HepG2 (cell line): ENCODE data around the gene DGAT2. TPM values are rescaled to one million over a fixed set of nuclear protein-coding genes. Genes with fewer than 3 reads are reported as not detected.

Experiments
- ATAC-seq: fragments of 200-7000 bp; cut with Tn5 transposase; 3 replicates; pipeline ENCODE4 v1.9.1; 2020; ENCODE audit warnings: mild to moderate bottlenecking, moderate library complexity
- BruUV-seq: library from RNA; stranded (reverse); fragments of 400-500 nt; replicated peaks from 2 replicates; lab custom pipeline; 2021; lab: Mats Ljungman, UMichigan
- CTCF ChIA-PET: fragments of 300-600 bp; formaldehyde crosslinking; extraction: SDS; loops from one replicate; lab custom pipeline; 2021; ENCODE audit warnings: low total read pairs, inconsistent platforms, low intra/inter-chr PET ratio; lab: Yijun Ruan, JAX
- POLR2A ChIA-PET: fragments of 350-600 bp; sonication (Branson Sonifier 250); formaldehyde crosslinking; loops from one replicate; lab custom pipeline; 2020; ENCODE audit warnings: antibody characterized with exemption, inconsistent platforms; lab: Yijun Ruan, JAX
- DNase-seq: peaks from one replicate; pipeline ENCODE4 v3.0.0-alpha.2; 2015; ENCODE audit warnings: low spot score
- FAIRE-seq: peaks from 3 replicates; lab custom pipeline; 2011; peaks lifted over from hg19 to GRCh38; lab: Jason Lieb, UNC
- H2AFZ ChIP-seq: one replicate; pipeline ENCODE4 v1.6.1; 2011; ENCODE audit warnings: low read length, inconsistent platforms
- H3K27ac ChIP-seq: fragments of 300-600 bp; 3 replicates; pipeline ENCODE4 v1.8.0; 2011; ENCODE audit warnings: mixed run types, mild to moderate bottlenecking, mixed read lengths, low read length, inconsistent platforms; ENCODE audit not compliant: insufficient read depth; ENCODE audit errors: extremely low read length
- H3K27me3 ChIP-seq, 2 experiments: fragments of 200-600 bp in 1 of 2; 2 replicates in 1 of 2; 3 replicates in 1 of 2; pipeline versions ENCODE4 v1.6.0 to v1.8.0; 2011; ENCODE audit warnings: low read length in 2 of 2, mild to moderate bottlenecking in 2 of 2, moderate library complexity in 2 of 2, inconsistent platforms in 1 of 2; ENCODE audit not compliant: insufficient read depth in 2 of 2, control insufficient read depth in 1 of 2
- H3K36me3 ChIP-seq, 2 experiments: fragments of 200-600 bp in 1 of 2; replicated peaks in 1 of 2; 2 replicates in 1 of 2; 3 replicates in 1 of 2; pipeline versions ENCODE4 v1.5.1 to v1.8.0; 2011; ENCODE audit warnings: low read length in 2 of 2, inconsistent platforms in 1 of 2; ENCODE audit not compliant: insufficient read depth in 2 of 2, control insufficient read depth in 1 of 2
- H3K4me1 ChIP-seq: 2 replicates; pipeline ENCODE4 v1.5.1; 2012; ENCODE audit warnings: low read length, inconsistent platforms; ENCODE audit not compliant: insufficient read depth
- H3K4me2 ChIP-seq: 2 replicates; pipeline ENCODE4 v1.6.0; 2011; ENCODE audit warnings: low read depth, low read length, inconsistent platforms
- H3K4me3 ChIP-seq, 3 experiments: fragments of 200-600 bp in 1 of 3; sonication (generic), shearing (Covaris generic) in 1 of 3; replicated peaks in 1 of 3; 2 replicates each; pipeline ENCODE4 v1.5.1; 2011 to 2016; ENCODE audit warnings: low read length in 3 of 3, inconsistent platforms in 2 of 3, low read depth in 2 of 3, mild to moderate bottlenecking in 2 of 3, control low read depth in 1 of 3, mixed read lengths in 1 of 3; ENCODE audit not compliant: insufficient read depth in 1 of 3
- H3K79me2 ChIP-seq: one replicate; pipeline ENCODE4 v1.6.1; 2011; ENCODE audit warnings: low read length, inconsistent platforms; ENCODE audit not compliant: insufficient read depth
- H3K9ac ChIP-seq: 2 replicates; pipeline ENCODE4 v1.6.0; 2011; ENCODE audit warnings: mild to moderate bottlenecking, low read depth, low read length, inconsistent platforms; ENCODE audit not compliant: insufficient read depth
- H3K9me3 ChIP-seq: 2 replicates; pipeline ENCODE4 v1.5.1; 2012; ENCODE audit warnings: mild to moderate bottlenecking, low read length
- H4K20me1 ChIP-seq: 2 replicates; pipeline ENCODE4 v1.6.0; 2011; ENCODE audit warnings: inconsistent platforms, mild to moderate bottlenecking, low read length, moderate library complexity; ENCODE audit not compliant: insufficient read depth
- DMAP1 ChIP-seq: IDR thresholded peaks from 2 replicates; pipeline ENCODE4 v1.6.1; 2016
- HNF4G ChIP-seq, 2 experiments: sonication (generic) in 1 of 2; formaldehyde crosslinking in 1 of 2; IDR thresholded peaks; 2 replicates each; pipeline versions ENCODE4 v1.4.0 to v1.6.1; 2011 to 2020; ENCODE audit warnings: borderline replicate concordance in 2 of 2, low read depth in 2 of 2, mild to moderate bottlenecking in 2 of 2, low read length in 1 of 2, missing genetic modification reagents in 1 of 2, moderate library complexity in 1 of 2
- IRF1 ChIP-seq: sonication (generic); formaldehyde crosslinking; IDR thresholded peaks from 2 replicates; pipeline ENCODE4 v1.4.0; 2020; ENCODE audit warnings: low read depth, mild to moderate bottlenecking, missing genetic modification reagents
- NONO ChIP-seq, 2 experiments: fragments of 450-650 bp in 1 of 2; sonication (generic) in 1 of 2; formaldehyde crosslinking in 1 of 2; IDR thresholded peaks in 1 of 2; conservative IDR thresholded peaks in 1 of 2; 2 replicates each; pipeline versions ENCODE4 v1.6.1 to v1.8.0; 2017 to 2022; ENCODE audit warnings: mild to moderate bottlenecking in 1 of 2, missing genetic modification reagents in 1 of 2, moderate library complexity in 1 of 2
- NR2F2 ChIP-seq: IDR thresholded peaks from 2 replicates; pipeline ENCODE4 v1.6.1; 2012; ENCODE audit warnings: low read depth, inconsistent platforms, borderline replicate concordance
- SRY ChIP-seq: sonication (generic); formaldehyde crosslinking; IDR thresholded peaks from 2 replicates; pipeline ENCODE4 v1.8.0; 2022; ENCODE audit warnings: mild to moderate bottlenecking, missing genetic modification reagents
- TSC22D2 ChIP-seq: sonication (generic); formaldehyde crosslinking; IDR thresholded peaks from 2 replicates; pipeline ENCODE4 v1.5.1; 2020; ENCODE audit warnings: missing genetic modification reagents, mild to moderate bottlenecking, borderline replicate concordance
- UBTF ChIP-seq: sonication (generic); formaldehyde crosslinking; IDR thresholded peaks from 2 replicates; pipeline ENCODE4 v1.4.0; 2020; ENCODE audit warnings: mild to moderate bottlenecking, missing genetic modification reagents
- ZKSCAN1 ChIP-seq: fragments of 150-350 bp; IDR thresholded peaks from 2 replicates; pipeline ENCODE4 v1.6.1; 2014; ENCODE audit warnings: low read length
- ZNF891 ChIP-seq: sonication (generic); formaldehyde crosslinking; IDR thresholded peaks from 2 replicates; pipeline ENCODE4 v1.5.0; 2020; ENCODE audit warnings: mild to moderate bottlenecking, missing genetic modification reagents
- WGBS: methylation state at CpG from one replicate; pipeline ENCODE4 v1.1.6; 2017; ENCODE audit warnings: low lambda C conversion rate; 5-methylcytosine and 5-hydroxymethylcytosine counted together
- in situ Hi-C: cut with HindIII; loops from 2 replicates; pipeline ENCODE4 v1.10.0; 2017; ENCODE audit warnings: low pct_unique_long_range_greater_than_20kb; ENCODE audit not compliant: extremely low pct_ligation_motif_present
- intact Hi-C: fragments of 100-400 bp; cut with micrococcal nuclease; formaldehyde crosslinking; loops from one replicate; pipeline ENCODE4 v1.10.0; 2022; ENCODE audit not compliant: unreplicated experiment
- polyA plus RNA-seq, 8 experiments: library from polyadenylated mRNA; depleted of rRNA in 3 of 8; stranded (reverse) in 7 of 8; unstranded in 1 of 8; fragments of >200 nt; fragmentation: Illumina TruSeq in 4 of 8; extraction: Trizol in 4 of 8; gene quantifications; 2 replicates each; pipeline versions ENCODE4 v1.2.1 to v1.2.3, GENCODE V29; 2011 to 2016; ENCODE audit warnings: low read depth in 4 of 8, missing spikeins in 1 of 8, mixed read lengths in 1 of 8; ENCODE audit not compliant: insufficient read depth in 1 of 8
- total RNA-seq, 5 experiments: library from RNA; depleted of rRNA; stranded (reverse); fragments of >200 nt; fragmentation: Illumina TruSeq; extraction: Trizol; gene quantifications; 2 replicates each; pipeline ENCODE4 v1.2.3, GENCODE V29; 2016; ENCODE audit warnings: low read depth in 1 of 5
- TF ChIP-seq, protein P1 (sequence below): sonication (generic); formaldehyde crosslinking; IDR thresholded peaks from 2 replicates; pipeline ENCODE4 v1.5.1; 2020; ENCODE audit warnings: mild to moderate bottlenecking, missing genetic modification reagents, borderline replicate concordance

The DGAT2 gene
- total and polyA plus RNA-seq, 2 of the 13 experiments (the other 11 are each of a cell fraction or from before 2014, with no cell fraction given) = 39.0 to 65.6 TPM

- peak overlapping the region; percentile 92 for H3K27ac ChIP-seq
- WGBS = 37% methylated on average over 3 of the region's 4 CpGs
- no peaks in the 10 kb centered on the region for H4K20me1 ChIP-seq
- peak overlapping the region; percentile 74 for H3K4me2 ChIP-seq
- POLR2A ChIA-PET = interaction anchor here (0.6 to 7.9 kb wide), 17 partner anchors 10 to 221 kb away, joined by 3 to 138 read pairs (median 7); partner anchors contain the start of genes DGAT2 and UVRAG
- H3K4me3 ChIP-seq = peak overlapping the region in 2 of 3 experiments; percentile 14 to 47; a peak in 2 of 6 replicates
- ATAC-seq = peak; percentile 11
- H3K36me3 ChIP-seq = peaks cover 6 to 14% of the 10 kb centered on the region in 2 experiments; a peak in 4 of 5 replicates
- in situ Hi-C loops = no loop called here
- no peaks in the 10 kb centered on the region for H3K79me2 ChIP-seq
- DNase-seq = no peak
- no peaks in the 10 kb centered on the region for H3K9me3 ChIP-seq
- no peak overlapping the region for H2AFZ ChIP-seq
- BruUV-seq = TSS peak; percentile 45
- peaks cover 84% of the 10 kb centered on the region for H3K4me1 ChIP-seq
- no peaks in the 10 kb centered on the region for H3K27me3 ChIP-seq
- peak overlapping the region; percentile 57 for H3K9ac ChIP-seq
- intact Hi-C loops = loop anchor here (2.0 kb wide), 1 partner anchor 15 kb away; the partner anchor contains the start of gene DGAT2
- no peak for FAIRE-seq
- CTCF ChIA-PET = no interaction called here
- TF ChIP-seq SRY (CRISPR knock-in tag) (peak; percentile 65; the same call in 1 of the 2 replicates), HNF4G (IDR thresholded peaks at IDR 0.05; ENCODE audit: borderline replicate concordance, low read depth, low read length) (no peak), HNF4G (CRISPR knock-in tag; IDR thresholded peaks at IDR 0.05; ENCODE audit: borderline replicate concordance, low read depth) (no peak), ZKSCAN1 (peak; percentile 58), NONO (IDR thresholded peaks at IDR 0.05) (no peak), NONO (CRISPR knock-in tag; conservative IDR thresholded peaks at IDR 0.05) (no peak), ZNF891 (CRISPR knock-in tag) (peak; percentile 53; the same call in 1 of the 2 replicates), NR2F2 (no peak), UBTF (CRISPR knock-in tag) (peak; percentile 31; the same call in 1 of the 2 replicates), TSC22D2 (CRISPR knock-in tag) (no peak), IRF1 (CRISPR knock-in tag) (no peak), DMAP1 (CRISPR knock-in tag) (0 out of 2 replicates have a peak, but pooled peaks have one; percentile 8)
- TF ChIP-seq, protein P1, sequence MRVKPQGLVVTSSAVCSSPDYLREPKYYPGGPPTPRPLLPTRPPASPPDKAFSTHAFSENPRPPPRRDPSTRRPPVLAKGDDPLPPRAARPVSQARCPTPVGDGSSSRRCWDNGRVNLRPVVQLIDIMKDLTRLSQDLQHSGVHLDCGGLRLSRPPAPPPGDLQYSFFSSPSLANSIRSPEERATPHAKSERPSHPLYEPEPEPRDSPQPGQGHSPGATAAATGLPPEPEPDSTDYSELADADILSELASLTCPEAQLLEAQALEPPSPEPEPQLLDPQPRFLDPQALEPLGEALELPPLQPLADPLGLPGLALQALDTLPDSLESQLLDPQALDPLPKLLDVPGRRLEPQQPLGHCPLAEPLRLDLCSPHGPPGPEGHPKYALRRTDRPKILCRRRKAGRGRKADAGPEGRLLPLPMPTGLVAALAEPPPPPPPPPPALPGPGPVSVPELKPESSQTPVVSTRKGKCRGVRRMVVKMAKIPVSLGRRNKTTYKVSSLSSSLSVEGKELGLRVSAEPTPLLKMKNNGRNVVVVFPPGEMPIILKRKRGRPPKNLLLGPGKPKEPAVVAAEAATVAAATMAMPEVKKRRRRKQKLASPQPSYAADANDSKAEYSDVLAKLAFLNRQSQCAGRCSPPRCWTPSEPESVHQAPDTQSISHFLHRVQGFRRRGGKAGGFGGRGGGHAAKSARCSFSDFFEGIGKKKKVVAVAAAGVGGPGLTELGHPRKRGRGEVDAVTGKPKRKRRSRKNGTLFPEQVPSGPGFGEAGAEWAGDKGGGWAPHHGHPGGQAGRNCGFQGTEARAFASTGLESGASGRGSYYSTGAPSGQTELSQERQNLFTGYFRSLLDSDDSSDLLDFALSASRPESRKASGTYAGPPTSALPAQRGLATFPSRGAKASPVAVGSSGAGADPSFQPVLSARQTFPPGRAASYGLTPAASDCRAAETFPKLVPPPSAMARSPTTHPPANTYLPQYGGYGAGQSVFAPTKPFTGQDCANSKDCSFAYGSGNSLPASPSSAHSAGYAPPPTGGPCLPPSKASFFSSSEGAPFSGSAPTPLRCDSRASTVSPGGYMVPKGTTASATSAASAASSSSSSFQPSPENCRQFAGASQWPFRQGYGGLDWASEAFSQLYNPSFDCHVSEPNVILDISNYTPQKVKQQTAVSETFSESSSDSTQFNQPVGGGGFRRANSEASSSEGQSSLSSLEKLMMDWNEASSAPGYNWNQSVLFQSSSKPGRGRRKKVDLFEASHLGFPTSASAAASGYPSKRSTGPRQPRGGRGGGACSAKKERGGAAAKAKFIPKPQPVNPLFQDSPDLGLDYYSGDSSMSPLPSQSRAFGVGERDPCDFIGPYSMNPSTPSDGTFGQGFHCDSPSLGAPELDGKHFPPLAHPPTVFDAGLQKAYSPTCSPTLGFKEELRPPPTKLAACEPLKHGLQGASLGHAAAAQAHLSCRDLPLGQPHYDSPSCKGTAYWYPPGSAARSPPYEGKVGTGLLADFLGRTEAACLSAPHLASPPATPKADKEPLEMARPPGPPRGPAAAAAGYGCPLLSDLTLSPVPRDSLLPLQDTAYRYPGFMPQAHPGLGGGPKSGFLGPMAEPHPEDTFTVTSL (CRISPR knock-in tag) = 0 out of 2 replicates have a peak, but pooled peaks have one; percentile 11
Measured at GRCh38 chr11:75783416-75784084, 15.0 kb downstream of the DGAT2 start.
